Inferior parietal cortex (tissue), 1 donor: Measurements from ENCODE around the gene ATF6.
A peak's percentile ranks its signal among the peaks of the same experiment; 100 is the strongest.

Experiments
- DNase-seq: peaks from one replicate; pipeline ENCODE4 v3.0.0-alpha.2; 2016; ENCODE audit errors: extremely low spot score

Gene ATF6

DNA sequence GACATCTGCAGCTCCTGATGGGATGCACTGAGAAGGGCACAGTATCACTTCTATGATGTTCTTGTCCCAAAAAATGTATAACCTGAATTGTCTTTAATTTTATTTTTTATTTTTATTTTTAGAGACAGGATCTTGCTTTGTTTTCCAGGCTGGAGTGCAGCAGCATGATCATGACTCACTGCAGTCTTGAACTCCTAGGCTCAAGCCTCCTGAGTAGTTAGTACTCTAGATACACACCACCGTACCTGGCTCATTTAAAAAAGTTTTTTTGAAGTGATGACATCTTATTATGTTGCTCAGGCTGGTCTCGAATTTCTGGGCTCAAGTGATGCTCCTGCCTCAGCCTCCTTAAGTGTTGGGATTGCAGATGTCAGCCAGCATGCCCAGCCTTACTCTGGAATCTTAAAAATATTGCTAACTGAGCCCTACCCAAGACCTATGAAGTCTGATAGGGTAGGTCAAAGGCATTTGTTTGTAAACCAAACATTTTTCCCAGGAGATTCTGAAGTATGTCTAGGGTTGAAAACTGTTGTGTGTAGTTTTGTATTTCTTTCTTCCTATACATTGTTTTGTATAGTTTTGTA is 68.9 kb downstream of the ATF6 start:
- DNase-seq = no peak

DNA sequence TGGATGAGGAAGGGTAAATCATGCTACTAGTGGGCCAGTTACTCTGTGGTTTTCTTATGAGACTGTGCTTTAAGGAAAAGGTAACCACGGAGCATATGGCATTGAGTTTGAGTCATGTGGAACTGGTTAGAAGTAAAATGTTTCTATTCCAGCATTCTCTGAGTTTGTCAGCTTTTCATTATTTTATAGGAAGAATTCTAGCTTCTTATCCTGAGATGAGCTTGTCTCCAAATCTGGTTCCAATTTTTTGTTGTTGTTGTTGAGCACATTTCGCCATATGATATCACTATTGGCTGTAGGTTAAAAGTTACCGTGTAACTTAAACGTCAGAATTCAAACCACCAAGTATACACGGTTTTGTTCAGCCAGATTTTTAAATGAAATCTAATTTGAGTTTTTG is 69.9 kb downstream of the ATF6 start:
- no peak for DNase-seq

- DNase-seq = no peak
Observed at GRCh38 chr1:161838362-161838761, 72.2 kb downstream of the ATF6 start.

DNA sequence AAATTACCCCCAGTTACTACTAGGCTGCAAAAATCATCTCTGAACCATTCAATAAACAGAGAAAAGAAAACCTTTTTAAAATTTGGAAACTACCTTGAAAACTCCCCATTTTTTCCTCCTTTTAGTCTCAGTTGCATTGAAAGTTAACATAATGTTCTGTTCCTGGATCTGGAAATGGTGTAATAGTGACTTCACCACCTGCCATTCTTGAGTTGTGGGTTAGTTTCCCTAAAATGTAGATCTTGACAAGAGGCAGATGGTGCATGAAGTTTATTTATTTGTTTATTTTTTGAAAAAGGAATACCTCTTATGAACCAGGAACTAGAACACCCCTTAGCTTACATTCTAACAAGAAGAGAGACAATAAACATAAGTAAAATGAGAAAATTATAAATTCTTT is 72.8 kb downstream of the ATF6 start:
- DNase-seq = no peak

- DNase-seq = no peak
Observed at GRCh38 chr1:161839591-161839990, 73.5 kb downstream of the ATF6 start.

DNA sequence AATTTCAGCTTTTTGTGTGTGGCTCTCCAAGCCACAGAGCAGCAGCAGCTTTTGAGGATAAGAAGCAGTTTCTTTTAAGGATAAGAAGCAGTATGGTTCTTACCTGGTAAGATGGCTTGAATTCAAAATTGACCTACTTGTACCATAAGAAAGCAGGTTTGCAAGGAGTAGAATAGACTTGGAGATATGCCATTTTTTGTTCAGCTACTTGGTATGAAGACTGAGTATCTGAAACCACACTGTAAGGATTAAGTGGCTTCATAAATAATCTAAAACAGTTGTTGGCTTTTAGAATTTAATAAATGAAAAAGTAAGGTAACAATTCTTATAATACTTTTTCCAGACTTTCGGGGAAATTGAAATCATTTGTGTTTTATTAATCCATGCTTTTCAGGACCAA is 74.2 kb downstream of the ATF6 start:
- no peak for DNase-seq

DNA sequence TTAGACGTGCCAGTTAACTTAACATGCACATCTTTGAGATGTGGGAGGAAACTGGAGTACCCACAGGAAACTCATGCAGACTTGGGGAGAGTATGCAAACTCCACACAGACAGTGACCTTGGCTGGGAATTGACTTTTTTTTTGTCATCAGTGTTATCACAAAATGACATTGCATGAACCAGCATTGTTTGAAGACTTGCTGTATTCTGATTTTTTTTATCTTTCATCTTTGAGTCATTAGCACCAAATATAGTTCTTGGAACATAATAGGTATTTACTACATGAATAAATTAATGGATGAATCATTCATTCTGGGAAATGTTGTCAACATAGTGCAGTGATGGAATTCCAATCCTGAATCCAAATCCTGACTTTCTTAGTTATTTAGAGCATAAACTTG is 77.0 kb downstream of the ATF6 start:
- no peak for DNase-seq

GRCh38 chr1:161844696-161845095 is 78.6 kb downstream of the ATF6 start:
- no peak for DNase-seq

- no peak for DNase-seq
Observed at GRCh38 chr1:161848676-161849075, 82.6 kb downstream of the ATF6 start.

- DNase-seq = no peak
Observed at GRCh38 chr1:161849518-161849917, 83.4 kb downstream of the ATF6 start.

- DNase-seq = no peak
Observed at GRCh38 chr1:161855260-161855659, 89.1 kb downstream of the ATF6 start.

DNA sequence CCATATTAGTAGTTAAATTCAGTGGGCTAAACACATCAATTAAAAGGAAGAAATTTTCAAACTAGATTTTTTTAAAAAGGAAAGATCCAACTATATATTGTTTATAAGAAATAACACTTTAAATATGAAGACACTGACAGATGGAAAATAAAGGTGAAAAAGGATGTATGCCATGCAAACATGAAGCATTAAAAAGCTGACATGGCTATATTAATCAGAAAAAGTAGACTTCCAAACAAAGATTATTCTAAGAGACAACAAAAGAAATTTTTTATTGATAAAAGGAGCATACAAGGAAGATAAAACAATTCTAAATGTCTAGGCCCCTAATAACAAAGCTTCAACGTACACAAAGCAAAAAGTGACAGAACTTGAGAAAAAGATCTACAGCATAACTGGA is 92.2 kb downstream of the ATF6 start:
- DNase-seq = no peak

DNA sequence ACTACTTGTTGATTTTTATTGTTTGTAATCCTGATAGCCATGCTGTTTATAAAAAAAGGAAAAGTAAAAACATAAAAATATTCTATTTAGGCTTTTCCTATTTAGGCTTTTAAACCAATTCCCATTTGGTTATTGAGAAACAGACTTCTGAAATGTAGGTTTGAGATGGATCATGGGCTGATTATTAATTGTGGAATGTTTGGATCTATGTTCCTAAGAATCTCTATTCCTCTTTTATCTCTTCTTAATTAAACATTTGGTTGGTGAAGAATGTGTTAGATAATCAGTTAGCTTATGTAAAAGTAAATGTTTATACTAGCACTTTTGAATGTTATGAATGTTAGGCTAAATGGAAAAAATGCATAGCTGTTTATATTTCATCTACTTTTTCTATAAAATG is 97.4 kb downstream of the ATF6 start:
- no peak for DNase-seq

- peak; percentile 26 for DNase-seq
Observed at GRCh38 chr1:161864577-161864976, 98.5 kb downstream of the ATF6 start.

- no peak for DNase-seq
Observed at GRCh38 chr1:161866241-161866640, 100.1 kb downstream of the ATF6 start.

- no peak for DNase-seq
Observed at GRCh38 chr1:161868832-161869231, 102.7 kb downstream of the ATF6 start.

GRCh38 chr1:161869291-161869690 is 103.2 kb downstream of the ATF6 start:
- no peak for DNase-seq

DNA sequence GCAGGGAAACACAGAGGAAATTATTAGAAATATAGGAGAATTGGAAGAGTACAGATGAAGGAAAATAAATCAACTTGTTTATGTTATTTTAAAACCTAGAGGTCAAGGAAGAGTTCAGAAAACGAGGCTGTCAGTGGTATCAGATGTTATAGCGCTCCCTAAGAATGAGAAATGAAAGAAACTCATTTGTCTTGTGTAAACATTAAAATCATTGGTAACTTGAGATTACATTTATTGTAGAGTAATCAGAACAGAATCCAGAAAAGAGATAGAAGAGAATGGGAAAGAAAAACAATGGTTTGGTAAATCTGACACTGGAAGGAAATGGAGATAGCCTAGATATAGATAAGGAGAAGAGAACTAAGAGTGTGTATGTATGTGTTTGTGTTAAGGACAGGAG is 106.4 kb downstream of the ATF6 start:
- no peak for DNase-seq

GRCh38 chr1:161879261-161879660 is 113.1 kb downstream of the ATF6 start:
- DNase-seq = no peak

GRCh38 chr1:161884475-161884874 is 118.4 kb downstream of the ATF6 start:
- no peak for DNase-seq

DNA sequence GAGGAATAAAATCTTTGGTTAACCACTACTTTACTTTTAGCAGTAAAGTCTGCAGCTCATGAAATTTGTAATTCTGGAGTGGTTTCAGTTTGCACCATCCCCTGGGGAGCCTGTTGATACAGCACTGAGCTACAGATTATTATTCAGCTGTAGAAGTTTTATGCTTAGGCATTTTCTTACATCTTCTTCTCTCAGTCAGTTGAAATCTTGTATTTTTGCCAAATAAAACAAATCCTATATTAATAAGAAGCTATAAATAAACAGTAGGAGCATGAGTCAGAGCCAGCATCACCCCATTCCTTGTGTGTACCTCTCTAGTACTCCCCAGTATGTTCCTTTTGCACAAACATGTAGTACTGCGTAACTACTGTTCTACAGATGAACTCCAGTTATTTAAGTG is 118.9 kb downstream of the ATF6 start:
- DNase-seq = no peak

DNA sequence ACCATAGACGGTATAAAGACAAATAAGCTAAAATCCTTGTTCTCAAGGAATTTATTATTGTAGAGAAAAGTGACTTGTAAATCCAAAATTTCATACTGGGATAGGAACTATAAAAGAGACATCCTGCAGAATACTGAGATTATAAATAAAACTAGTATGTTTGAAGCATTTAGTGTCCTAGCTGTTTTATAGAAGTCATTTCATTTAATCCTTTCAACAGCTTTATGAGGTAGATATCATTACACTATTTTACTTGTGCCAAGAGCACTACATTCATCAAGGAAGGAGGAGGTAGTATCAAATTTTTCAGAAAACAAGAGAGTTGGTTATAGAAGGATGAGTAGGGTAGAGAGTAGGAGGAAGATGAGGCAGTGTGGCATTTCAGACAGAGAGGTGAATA is 119.6 kb downstream of the ATF6 start:
- no peak for DNase-seq

DNA sequence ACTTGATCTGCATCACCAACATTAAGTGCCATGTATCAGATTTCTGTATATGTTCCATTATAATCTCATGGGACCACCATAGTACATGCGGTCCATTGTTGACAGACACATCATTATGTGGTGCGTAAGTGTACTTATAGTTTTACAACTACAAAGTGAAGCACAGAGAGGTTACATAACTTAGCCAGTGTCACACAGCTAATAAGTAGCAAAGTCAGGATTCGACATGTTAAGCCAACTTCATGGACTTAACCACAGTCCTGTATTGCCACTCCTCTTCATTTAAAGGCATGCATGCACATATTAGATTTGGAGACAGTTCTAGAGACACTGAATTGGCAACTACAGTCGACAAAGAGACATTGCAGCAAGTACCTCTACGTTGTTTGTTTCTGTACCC is 120.5 kb downstream of the ATF6 start:
- no peak for DNase-seq

DNA sequence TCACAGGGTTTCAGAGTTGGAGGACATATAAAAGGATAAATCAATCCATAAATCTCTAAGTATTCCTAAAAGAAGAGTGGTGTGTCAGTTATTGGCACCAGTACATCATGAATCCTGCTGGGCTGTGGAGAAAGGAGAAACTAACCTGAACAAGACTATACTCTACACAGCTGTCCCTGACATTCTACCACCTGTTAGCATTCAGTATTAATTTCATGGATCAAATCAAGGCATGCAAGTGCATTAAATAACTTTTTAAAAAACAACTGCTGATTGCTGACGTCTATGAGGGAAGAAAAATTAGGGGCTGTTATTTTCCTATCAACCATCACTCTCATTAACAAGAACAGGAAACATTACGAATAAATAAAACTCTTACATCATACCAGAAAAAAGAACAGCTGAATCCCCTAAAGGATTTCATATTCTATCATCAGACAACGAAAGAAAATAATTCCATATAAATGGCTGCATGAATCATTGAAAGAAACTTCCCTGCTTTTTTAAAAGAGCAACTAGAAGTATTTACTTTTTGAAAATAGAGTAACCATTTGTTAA is 121.7 kb downstream of the ATF6 start:
- DNase-seq = no peak
